HEK293 (cell line): ENCODE measurements around the gene CPTP.

ENCODE experiments used
- CTCF ChIA-PET: fragments of 350-600 bp; formaldehyde crosslinking; extraction: SDS; loops from one replicate; lab custom pipeline; 2021; ENCODE audit warnings: antibody characterized with exemption; lab: Yijun Ruan, JAX
- POLR2A ChIA-PET: fragments of 300-600 bp; formaldehyde crosslinking; extraction: SDS; loops from one replicate; lab custom pipeline; 2020; ENCODE audit warnings: antibody characterized with exemption, inconsistent platforms; lab: Yijun Ruan, JAX
- H3K27ac ChIP-seq: fragments of 200-500 bp; sonication (Bioruptor generic); 2 replicates; pipeline ENCODE4 v1.5.1; 2014; ENCODE audit warnings: low read depth, low read length, control low read depth, inconsistent platforms; ENCODE audit errors: extremely low read depth
- H3K36me3 ChIP-seq, 2 experiments: fragments of 200-500 bp in 1 of 2; sonication (Bioruptor generic) in 1 of 2; 1 replicate in 1 of 2; 2 replicates in 1 of 2; pipeline ENCODE4 v1.5.1; 2014 to 2017; ENCODE audit warnings: inconsistent platforms in 2 of 2, low read length in 2 of 2; ENCODE audit not compliant: control insufficient read depth in 2 of 2, insufficient read depth in 1 of 2
- H3K4me1 ChIP-seq: fragments of 200-500 bp; sonication (Bioruptor generic); 2 replicates; pipeline ENCODE4 v1.5.1; 2014; ENCODE audit warnings: mild to moderate bottlenecking, low read length, inconsistent platforms; ENCODE audit not compliant: control insufficient read depth, insufficient read depth
- H3K4me3 ChIP-seq: 2 replicates; pipeline ENCODE4 v1.5.1; 2011; ENCODE audit warnings: low read depth, mild to moderate bottlenecking, control low read depth, low read length, moderate library complexity
- H3K9me3 ChIP-seq: fragments of 200-500 bp; sonication (Bioruptor generic); 2 replicates; pipeline ENCODE4 v1.5.1; 2014; ENCODE audit warnings: low read depth, low read length, inconsistent platforms; ENCODE audit not compliant: control insufficient read depth, insufficient read depth
- EGR2 ChIP-seq: fragments of 450-650 bp; formaldehyde crosslinking; IDR thresholded peaks from 2 replicates; pipeline ENCODE4 v1.5.1; 2016; ENCODE audit warnings: low read depth, missing biosample characterization, missing genetic modification characterization
- GLI2 ChIP-seq: fragments of 450-650 bp; formaldehyde crosslinking; IDR thresholded peaks from 2 replicates; pipeline ENCODE4; 2017; ENCODE audit warnings: missing biosample characterization, missing genetic modification characterization, low read depth, borderline replicate concordance
- GLIS2 ChIP-seq: fragments of 450-650 bp; formaldehyde crosslinking; IDR thresholded peaks from 2 replicates; pipeline ENCODE4 v1.5.1; 2016; ENCODE audit warnings: missing biosample characterization, missing genetic modification characterization
- KLF1 ChIP-seq: fragments of 450-650 bp; formaldehyde crosslinking; IDR thresholded peaks from 2 replicates; pipeline ENCODE4 v1.5.1; 2016; ENCODE audit warnings: missing biosample characterization, missing genetic modification characterization
- ZFHX2 ChIP-seq: fragments of 450-650 bp; formaldehyde crosslinking; conservative IDR thresholded peaks from 2 replicates; pipeline ENCODE4 v1.5.1; 2016; ENCODE audit warnings: missing biosample characterization, missing genetic modification characterization
- ZNF133 ChIP-seq: fragments of 450-650 bp; formaldehyde crosslinking; IDR thresholded peaks from 2 replicates; pipeline ENCODE4 v1.5.1; 2016; ENCODE audit warnings: missing biosample characterization, missing genetic modification characterization
- ZNF600 ChIP-seq: fragments of 450-650 bp; formaldehyde crosslinking; IDR thresholded peaks from 2 replicates; pipeline ENCODE4 v1.5.1; 2016; ENCODE audit warnings: missing biosample characterization, missing genetic modification characterization
- TF ChIP-seq, protein P1 (sequence below): fragments of 450-650 bp; formaldehyde crosslinking; IDR thresholded peaks from 2 replicates; pipeline ENCODE4 v1.5.1; 2016; ENCODE audit warnings: missing biosample characterization, missing genetic modification characterization, borderline replicate concordance
- TF ChIP-seq, protein P2 (sequence below): fragments of 450-650 bp; formaldehyde crosslinking; IDR thresholded peaks from 2 replicates; pipeline ENCODE4 v1.5.1; 2016; ENCODE audit warnings: missing biosample characterization, missing genetic modification characterization
- TF ChIP-seq, protein P3 (sequence below): fragments of 450-650 bp; formaldehyde crosslinking; IDR thresholded peaks from 2 replicates; pipeline ENCODE4 v1.5.1; 2016; ENCODE audit warnings: missing biosample characterization, missing genetic modification characterization
- TF ChIP-seq, protein P4 (sequence below): fragments of 450-650 bp; formaldehyde crosslinking; IDR thresholded peaks from 2 replicates; pipeline ENCODE4 v1.5.1; 2016; ENCODE audit warnings: missing biosample characterization, missing genetic modification characterization

CPTP gene

DNA sequence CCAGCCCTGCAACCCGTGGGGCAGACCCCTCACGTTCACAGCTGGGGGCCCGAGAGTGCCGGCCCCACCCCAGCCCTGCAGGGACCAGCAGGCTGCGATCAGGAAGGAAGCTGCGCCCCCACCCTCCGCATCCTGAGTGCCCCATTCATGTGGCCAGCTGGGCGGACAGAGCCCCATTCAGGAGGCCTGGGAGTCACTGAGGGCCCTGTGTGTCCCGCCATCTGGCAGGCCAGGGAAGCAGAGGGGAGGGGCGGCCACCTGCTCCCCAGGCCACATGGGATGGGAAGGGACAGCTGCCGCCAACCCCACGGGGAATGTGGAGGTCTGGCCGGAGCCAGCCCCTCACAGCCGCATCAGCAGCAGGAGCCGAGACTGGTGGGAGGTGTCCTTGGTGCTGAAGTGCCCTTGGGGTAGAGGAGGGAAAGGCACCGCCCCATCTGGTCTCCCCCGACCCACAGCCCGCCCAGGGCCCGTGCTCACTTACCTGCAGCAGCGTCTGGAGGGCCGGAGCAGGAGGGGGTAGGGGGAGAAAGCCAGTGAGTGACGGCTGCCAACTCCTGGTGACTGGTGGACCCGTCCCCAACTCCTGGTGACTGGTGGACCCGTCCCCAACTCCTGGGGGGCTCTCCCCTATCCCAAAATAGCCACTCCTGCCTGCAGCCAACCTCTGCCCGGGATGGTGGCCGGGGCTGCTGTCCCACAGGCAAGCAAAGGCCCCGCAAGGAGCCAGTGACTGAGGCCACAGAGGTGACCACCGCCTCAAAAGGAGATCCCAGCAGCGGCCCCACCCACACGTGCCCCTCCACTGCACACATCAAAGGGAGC, 25.5 kb upstream of the CPTP start:
- H3K4me3 ChIP-seq: no peak overlapping the region
- POLR2A ChIA-PET: interaction anchor here (0.9 kb wide), 1 partner anchor 10 kb away, joined by 3 read pairs; no protein-coding TSS in a partner anchor
- H3K27ac ChIP-seq: no peak overlapping the region
- no peaks in the 10 kb centered on the region for H3K9me3 ChIP-seq
- no peaks in the 10 kb centered on the region for H3K4me1 ChIP-seq
- H3K36me3 ChIP-seq: peaks cover 0 to 36% of the 10 kb centered on the region in 2 experiments; a peak in 2 of 3 replicates
- CTCF ChIA-PET: interaction anchor here (1.3 kb wide), 1 partner anchor 49 kb away, joined by 4 read pairs; no protein-coding TSS in a partner anchor
- peak; percentile 58 for TF ChIP-seq GLIS2 (tag by site-specific recombination)
- TF ChIP-seq, protein P1, sequence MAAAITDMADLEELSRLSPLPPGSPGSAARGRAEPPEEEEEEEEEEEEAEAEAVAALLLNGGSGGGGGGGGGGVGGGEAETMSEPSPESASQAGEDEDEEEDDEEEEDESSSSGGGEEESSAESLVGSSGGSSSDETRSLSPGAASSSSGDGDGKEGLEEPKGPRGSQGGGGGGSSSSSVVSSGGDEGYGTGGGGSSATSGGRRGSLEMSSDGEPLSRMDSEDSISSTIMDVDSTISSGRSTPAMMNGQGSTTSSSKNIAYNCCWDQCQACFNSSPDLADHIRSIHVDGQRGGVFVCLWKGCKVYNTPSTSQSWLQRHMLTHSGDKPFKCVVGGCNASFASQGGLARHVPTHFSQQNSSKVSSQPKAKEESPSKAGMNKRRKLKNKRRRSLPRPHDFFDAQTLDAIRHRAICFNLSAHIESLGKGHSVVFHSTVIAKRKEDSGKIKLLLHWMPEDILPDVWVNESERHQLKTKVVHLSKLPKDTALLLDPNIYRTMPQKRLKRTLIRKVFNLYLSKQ: no peak
- TF ChIP-seq, protein P2, sequence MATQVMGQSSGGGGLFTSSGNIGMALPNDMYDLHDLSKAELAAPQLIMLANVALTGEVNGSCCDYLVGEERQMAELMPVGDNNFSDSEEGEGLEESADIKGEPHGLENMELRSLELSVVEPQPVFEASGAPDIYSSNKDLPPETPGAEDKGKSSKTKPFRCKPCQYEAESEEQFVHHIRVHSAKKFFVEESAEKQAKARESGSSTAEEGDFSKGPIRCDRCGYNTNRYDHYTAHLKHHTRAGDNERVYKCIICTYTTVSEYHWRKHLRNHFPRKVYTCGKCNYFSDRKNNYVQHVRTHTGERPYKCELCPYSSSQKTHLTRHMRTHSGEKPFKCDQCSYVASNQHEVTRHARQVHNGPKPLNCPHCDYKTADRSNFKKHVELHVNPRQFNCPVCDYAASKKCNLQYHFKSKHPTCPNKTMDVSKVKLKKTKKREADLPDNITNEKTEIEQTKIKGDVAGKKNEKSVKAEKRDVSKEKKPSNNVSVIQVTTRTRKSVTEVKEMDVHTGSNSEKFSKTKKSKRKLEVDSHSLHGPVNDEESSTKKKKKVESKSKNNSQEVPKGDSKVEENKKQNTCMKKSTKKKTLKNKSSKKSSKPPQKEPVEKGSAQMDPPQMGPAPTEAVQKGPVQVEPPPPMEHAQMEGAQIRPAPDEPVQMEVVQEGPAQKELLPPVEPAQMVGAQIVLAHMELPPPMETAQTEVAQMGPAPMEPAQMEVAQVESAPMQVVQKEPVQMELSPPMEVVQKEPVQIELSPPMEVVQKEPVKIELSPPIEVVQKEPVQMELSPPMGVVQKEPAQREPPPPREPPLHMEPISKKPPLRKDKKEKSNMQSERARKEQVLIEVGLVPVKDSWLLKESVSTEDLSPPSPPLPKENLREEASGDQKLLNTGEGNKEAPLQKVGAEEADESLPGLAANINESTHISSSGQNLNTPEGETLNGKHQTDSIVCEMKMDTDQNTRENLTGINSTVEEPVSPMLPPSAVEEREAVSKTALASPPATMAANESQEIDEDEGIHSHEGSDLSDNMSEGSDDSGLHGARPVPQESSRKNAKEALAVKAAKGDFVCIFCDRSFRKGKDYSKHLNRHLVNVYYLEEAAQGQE (tag by site-specific recombination): peak; percentile 97
- TF ChIP-seq ZNF600: 0 out of 2 replicates have a peak, but pooled peaks have one; percentile 31

DNA sequence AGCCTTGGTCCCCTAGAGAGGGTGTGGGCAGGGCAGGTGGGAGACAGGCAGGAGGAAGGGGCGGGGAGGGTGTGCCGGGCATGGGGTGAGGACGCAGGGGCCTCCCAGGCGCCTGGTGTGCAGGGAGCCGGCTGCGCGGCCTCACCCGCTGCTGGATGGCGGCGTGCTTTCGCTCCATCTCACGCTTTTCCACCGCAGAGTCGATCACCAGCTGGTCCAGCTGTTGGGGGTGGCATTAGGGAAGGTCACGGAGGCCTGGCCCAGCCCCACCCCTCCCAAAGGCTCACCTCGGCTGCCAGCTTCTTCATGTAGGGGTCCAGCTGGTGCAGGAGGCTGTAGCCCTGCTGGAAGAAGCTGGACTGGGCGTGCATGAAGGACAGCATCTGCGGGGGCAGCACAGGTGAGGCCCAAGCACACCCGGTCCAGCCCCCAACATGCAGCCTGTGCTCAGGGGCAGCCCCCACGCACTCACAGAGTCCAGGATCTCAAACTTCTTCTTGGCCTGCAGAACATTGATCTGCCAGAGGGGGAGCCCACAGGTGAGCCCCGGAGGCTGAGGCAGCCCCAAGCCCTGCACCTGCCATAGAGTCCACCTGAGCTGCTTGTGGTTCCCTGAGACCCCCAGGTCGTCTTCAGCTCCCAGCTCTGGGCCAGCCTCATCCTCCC, 24.8 kb upstream of the CPTP start:
- Histone ChIP-seq H3K4me1 (peaks cover 6% of the 10 kb centered on the region), H3K27ac (no peak overlapping the region), H3K36me3 (peaks cover 0 to 29% of the 10 kb centered on the region in 2 experiments; a peak in 2 of 3 replicates), H3K4me3 (no peak overlapping the region), H3K9me3 (no peaks in the 10 kb centered on the region)
- TF ChIP-seq, protein P3, sequence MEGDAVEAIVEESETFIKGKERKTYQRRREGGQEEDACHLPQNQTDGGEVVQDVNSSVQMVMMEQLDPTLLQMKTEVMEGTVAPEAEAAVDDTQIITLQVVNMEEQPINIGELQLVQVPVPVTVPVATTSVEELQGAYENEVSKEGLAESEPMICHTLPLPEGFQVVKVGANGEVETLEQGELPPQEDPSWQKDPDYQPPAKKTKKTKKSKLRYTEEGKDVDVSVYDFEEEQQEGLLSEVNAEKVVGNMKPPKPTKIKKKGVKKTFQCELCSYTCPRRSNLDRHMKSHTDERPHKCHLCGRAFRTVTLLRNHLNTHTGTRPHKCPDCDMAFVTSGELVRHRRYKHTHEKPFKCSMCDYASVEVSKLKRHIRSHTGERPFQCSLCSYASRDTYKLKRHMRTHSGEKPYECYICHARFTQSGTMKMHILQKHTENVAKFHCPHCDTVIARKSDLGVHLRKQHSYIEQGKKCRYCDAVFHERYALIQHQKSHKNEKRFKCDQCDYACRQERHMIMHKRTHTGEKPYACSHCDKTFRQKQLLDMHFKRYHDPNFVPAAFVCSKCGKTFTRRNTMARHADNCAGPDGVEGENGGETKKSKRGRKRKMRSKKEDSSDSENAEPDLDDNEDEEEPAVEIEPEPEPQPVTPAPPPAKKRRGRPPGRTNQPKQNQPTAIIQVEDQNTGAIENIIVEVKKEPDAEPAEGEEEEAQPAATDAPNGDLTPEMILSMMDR: peak; percentile 48
- TF ChIP-seq ZNF133 (no peak), KLF1 (tag by site-specific recombination) (peak; percentile 72), GLIS2 (tag by site-specific recombination) (0 out of 2 replicates have a peak, but pooled peaks have one; percentile 12), EGR2 (peak; percentile 36), ZFHX2 (tag by site-specific recombination) (peak; percentile 75), GLI2 (tag by site-specific recombination) (no peak)
- TF ChIP-seq, protein P1: no peak
- TF ChIP-seq, protein P4, sequence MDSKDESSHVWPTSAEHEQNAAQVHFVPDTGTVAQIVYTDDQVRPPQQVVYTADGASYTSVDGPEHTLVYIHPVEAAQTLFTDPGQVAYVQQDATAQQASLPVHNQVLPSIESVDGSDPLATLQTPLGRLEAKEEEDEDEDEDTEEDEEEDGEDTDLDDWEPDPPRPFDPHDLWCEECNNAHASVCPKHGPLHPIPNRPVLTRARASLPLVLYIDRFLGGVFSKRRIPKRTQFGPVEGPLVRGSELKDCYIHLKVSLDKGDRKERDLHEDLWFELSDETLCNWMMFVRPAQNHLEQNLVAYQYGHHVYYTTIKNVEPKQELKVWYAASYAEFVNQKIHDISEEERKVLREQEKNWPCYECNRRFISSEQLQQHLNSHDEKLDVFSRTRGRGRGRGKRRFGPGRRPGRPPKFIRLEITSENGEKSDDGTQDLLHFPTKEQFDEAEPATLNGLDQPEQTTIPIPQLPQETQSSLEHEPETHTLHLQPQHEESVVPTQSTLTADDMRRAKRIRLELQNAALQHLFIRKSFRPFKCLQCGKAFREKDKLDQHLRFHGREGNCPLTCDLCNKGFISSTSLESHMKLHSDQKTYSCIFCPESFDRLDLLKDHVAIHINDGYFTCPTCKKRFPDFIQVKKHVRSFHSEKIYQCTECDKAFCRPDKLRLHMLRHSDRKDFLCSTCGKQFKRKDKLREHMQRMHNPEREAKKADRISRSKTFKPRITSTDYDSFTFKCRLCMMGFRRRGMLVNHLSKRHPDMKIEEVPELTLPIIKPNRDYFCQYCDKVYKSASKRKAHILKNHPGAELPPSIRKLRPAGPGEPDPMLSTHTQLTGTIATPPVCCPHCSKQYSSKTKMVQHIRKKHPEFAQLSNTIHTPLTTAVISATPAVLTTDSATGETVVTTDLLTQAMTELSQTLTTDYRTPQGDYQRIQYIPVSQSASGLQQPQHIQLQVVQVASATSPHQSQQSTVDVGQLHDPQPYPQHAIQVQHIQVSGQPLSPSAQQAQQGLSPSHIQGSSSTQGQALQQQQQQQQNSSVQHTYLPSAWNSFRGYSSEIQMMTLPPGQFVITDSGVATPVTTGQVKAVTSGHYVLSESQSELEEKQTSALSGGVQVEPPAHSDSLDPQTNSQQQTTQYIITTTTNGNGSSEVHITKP (tag by site-specific recombination): peak; percentile 87
- CTCF ChIA-PET: interaction anchor here (0.5 to 1.9 kb wide), 7 partner anchors 8 to 431 kb away, joined by 3 to 9 read pairs (median 3); no protein-coding TSS in a partner anchor
- POLR2A ChIA-PET: interaction anchor here (0.5 to 1.7 kb wide), 4 partner anchors 8 to 174 kb away, joined by 3 to 9 read pairs (median 3); no protein-coding TSS in a partner anchor
